Spleen (tissue), 7 donors: ENCODE measurements around the gene STK4.

Source experiments
- CTCF ChIP-seq, 11 experiments: fragments of 200-600 bp in 7 of 11; fragments of 450-650 bp in 4 of 11; sonication (generic) in 4 of 11; IDR thresholded peaks in 8 of 11; conservative IDR thresholded peaks in 3 of 11; 1 replicate in 7 of 11; 2 replicates in 4 of 11; pipeline versions ENCODE4 v1.4.0 to v1.8.0; 2016 to 2021; ENCODE audit warnings: antibody characterized with exemption in 11 of 11, inconsistent platforms in 4 of 11, mild to moderate bottlenecking in 1 of 11
- POLR2A ChIP-seq, 3 donors: fragments of 450-650 bp; IDR thresholded peaks; one replicate each; pipeline ENCODE4 v1.5.1; 2017; ENCODE audit warnings: antibody characterized with exemption in 3 of 3, mild to moderate bottlenecking in 1 of 3
- POLR2AphosphoS5 ChIP-seq, 3 donors: sonication (generic); formaldehyde crosslinking; IDR thresholded peaks; one replicate each; pipeline ENCODE4 v1.5.1; 2017; ENCODE audit warnings: antibody characterized with exemption in 3 of 3
- donor health status: DM: no; HTN: no; CAD: no; lungs with moderate emphysema.
- donor health status: DM: no; HTN: no; CAD: no.
- donor health status: DM: no; HTN: no; CAD: no.

DNA sequence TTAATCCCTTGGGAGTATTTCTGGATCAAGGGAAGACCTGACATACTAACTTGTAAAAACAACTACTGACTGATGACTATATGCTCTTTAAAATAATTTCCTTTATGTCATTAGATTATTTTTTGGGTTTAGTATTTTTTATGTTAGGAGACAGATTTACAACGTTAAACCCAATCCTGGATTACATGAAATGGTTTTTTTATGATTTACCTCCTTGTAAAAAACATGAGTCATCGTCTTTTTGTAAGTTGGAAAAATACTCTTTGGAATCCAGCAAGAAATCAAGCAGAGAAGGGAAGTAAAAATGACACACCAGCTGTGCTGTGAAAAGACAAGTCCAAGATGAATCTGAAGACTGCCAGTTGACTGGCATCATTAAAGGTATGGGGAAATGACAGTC lies 6.7 kb downstream of the STK4 start:
- TF ChIP-seq CTCF (IDR thresholded peaks at IDR 0.05 in 8 of 11, conservative IDR thresholded peaks at IDR 0.05 in 3 of 11) (no peak), POLR2A (IDR thresholded peaks at IDR 0.05) (no peak), POLR2AphosphoS5 (IDR thresholded peaks at IDR 0.05) (no peak)
